Fibroblast of the aortic adventitia (primary cell): Measurements from ENCODE around the gene PKNOX1. TPM values are rescaled to one million over a fixed set of nuclear protein-coding genes. Genes with fewer than 3 reads are reported as not detected.
"Not testable (repeated sequence)": the region's sequence is repeated elsewhere in the genome, so short reads cannot be mapped to it uniquely, and the experiment has no call there.

Experiments used
- DNase-seq: peaks from one replicate; pipeline ENCODE4 v3.0.0-alpha.2; 2010; ENCODE audit warnings: low read depth
- H3K4me3 ChIP-seq: 2 replicates; pipeline ENCODE4 v1.5.1; 2011; ENCODE audit warnings: low read depth, mild to moderate bottlenecking, control low read depth, low read length, moderate library complexity
- total RNA-seq: library from RNA; depleted of rRNA; stranded (reverse); fragments of >200 nt; gene quantifications from 2 replicates; pipeline ENCODE4 v1.2.3, GENCODE V29; 2012; ENCODE audit warnings: low replicate concordance
- TF ChIP-seq, protein P1 (sequence below): IDR thresholded peaks from 2 replicates; pipeline ENCODE4 v1.5.1; 2011; ENCODE audit warnings: mild to moderate bottlenecking, low read length, control low read depth, inconsistent platforms; ENCODE audit not compliant: insufficient read depth

PKNOX1 gene
- total RNA-seq, 1 donor, result 12.7 TPM

DNA sequence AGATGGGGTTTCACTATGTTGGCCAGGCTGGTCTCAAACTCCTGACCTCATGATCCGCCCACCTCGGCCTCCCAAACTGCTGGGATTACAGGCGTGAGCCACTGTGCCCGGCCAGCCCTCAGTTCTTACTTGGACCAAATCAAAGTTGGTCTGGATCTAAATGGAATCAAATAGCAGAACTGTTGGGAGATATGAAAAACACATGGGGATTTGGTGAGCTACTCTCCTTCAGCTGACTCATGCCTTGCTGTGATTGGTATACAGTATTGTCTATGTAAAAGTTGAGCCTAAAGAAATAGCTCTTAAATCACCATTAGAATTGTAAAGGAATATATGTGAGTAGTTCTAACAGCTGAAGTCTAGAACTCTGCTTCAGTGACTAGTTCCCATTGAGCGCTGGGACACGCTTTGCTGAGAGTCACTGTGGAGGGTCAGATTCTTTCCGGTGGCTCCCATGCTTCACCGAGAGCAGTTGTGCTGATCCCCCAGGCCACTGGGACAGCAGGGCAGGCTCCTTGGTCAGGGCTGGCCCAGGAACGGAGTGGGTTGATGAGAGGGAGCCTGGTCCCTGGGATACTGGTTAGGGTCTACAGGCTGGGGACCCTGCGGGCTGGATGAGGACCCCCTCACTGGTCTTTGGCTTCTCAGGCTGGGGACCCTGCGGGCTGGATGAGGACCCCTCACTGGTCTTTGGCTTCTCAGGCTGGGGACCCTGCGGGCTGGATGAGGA, 14.0 kb downstream of the PKNOX1 start:
- peak; percentile 67 for DNase-seq
- H3K4me3 ChIP-seq, result no peak overlapping the region

DNA sequence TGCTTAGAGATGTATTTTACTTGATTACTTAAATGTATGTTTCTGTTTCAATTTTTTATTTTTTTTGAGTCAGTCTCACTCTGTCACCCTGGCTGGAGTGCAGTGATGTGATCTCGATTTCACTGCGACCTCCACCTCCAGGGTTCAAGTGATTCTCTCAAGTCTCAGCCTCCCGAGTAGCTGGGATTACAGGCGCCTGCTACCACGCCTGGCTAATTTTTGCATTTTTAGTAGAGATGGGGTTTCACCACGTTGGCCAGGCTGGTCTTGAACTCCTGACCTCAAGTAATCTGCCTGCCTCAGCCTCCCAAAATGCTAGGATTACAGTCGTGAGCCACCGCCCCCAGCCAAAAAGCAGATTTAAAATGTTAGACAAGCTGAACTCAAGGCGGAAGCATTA, 15.0 kb downstream of the PKNOX1 start:
- not testable (repeated sequence) for DNase-seq, H3K4me3 ChIP-seq

More for the DNA sequence above, 14.0 kb downstream of the PKNOX1 start:
- TF ChIP-seq, protein P1, sequence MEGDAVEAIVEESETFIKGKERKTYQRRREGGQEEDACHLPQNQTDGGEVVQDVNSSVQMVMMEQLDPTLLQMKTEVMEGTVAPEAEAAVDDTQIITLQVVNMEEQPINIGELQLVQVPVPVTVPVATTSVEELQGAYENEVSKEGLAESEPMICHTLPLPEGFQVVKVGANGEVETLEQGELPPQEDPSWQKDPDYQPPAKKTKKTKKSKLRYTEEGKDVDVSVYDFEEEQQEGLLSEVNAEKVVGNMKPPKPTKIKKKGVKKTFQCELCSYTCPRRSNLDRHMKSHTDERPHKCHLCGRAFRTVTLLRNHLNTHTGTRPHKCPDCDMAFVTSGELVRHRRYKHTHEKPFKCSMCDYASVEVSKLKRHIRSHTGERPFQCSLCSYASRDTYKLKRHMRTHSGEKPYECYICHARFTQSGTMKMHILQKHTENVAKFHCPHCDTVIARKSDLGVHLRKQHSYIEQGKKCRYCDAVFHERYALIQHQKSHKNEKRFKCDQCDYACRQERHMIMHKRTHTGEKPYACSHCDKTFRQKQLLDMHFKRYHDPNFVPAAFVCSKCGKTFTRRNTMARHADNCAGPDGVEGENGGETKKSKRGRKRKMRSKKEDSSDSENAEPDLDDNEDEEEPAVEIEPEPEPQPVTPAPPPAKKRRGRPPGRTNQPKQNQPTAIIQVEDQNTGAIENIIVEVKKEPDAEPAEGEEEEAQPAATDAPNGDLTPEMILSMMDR, result no peak

DNA sequence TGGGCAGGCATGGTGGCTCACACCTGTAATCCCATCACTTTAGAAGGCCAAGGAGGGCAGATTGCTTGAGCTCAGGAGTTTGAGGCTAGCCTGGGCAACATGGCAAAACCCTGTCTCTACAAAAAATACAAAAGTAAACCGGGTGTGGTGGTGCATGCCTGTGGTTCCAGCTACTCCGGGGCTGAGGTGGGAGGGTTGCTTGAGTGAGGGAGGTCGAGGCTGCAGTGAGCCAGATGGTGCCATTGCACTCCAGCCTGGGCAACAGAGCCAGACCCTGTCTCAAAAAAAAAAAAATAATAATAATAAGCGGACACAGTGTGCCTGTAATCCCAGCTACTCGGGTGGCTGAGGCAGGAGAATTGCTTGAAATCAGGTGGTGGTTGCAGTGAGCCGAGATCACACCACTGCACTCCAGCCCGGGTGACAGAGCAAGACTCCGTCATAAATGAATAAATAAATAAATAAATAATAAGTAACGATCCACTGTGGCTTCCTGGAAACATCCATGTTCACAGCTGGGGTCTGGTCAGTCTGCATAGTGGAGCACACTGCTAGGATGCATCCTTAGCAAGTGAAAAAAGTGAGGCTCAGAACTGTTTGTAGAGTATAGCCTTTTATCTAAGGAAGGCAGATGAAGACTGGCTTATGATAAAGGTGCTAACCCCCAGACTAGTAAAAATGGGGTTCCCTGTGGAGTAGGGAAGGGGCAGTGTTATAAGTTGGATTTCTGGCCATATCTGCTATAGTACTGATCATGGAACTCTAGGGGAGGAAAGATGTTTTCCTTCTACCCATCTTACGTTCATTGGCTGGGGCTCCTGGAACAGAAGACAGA, 15.7 kb downstream of the PKNOX1 start:
- H3K4me3 ChIP-seq, result no peak overlapping the region
- no peak for DNase-seq
- TF ChIP-seq, protein P1, result no peak

DNA sequence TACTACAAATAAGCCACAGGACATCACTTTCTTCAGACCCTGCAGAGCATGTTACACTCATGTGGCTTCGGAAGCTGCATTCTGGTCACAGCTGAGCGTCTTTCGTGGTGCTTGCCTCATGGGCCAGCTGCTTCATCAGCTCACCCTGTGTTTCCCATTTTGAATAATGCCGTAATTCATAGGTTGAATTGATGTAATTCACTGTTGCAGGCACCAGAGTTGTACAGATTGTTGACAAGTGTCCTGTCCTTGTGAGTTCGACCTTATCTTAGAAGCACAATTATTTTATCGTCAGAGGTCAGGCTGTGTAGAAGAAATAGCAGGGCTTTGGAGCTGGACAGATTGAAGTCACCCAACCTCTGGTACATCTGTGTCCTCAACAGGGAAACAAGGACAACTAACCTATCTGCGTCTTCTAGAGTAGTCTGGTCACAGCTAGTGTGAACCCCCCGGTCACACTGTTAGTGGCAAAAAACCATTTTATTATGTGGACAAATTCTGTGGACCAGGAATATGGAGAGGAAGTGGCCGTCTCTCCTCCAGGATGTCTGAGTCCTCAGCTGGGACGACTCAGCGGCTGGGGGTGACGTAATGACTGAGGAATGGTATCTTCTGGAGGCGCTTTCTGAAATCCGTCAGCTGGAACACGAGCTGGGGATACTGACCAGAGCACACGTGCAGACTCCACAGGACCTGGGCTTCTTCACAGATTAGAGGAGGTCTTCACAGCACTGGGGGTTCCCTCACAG, 17.8 kb downstream of the PKNOX1 start:
- TF ChIP-seq, protein P1, result no peak
- H3K4me3 ChIP-seq, result no peak overlapping the region
- DNase-seq, result peak; percentile 90

DNA sequence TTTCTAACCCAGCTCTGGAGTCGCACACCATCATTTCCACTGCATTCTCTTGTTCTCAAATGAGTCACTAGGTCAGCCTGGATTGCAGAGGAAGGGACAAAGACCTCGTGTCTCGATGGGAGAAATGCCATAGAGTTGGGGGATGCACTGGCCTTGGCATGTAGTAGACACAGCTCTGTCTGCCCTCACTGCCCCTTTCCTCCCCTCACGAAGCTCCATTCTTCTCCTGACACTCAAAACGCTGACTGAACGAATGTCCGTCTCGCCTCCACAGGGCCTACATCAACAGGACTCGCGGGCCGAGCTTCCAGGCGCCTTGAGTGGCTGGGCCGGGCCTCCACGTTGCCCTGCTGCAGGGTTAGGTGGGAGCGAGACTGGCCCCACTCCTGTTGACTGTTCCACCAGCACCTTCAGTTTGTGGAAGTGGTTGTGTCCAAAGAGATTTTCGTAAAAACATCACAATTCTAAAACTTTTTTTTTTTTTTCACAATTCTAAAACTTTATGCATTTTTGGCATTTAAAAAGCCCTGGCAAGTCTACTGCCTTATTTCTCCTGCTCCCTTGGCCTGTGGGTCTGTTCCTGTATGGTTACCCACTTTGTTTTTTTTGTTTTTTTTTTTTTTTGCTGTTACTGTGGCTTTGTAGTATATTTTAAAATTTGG, 18.8 kb downstream of the PKNOX1 start:
- TF ChIP-seq, protein P1, result no peak
- no peak overlapping the region for H3K4me3 ChIP-seq
- no peak for DNase-seq

DNA sequence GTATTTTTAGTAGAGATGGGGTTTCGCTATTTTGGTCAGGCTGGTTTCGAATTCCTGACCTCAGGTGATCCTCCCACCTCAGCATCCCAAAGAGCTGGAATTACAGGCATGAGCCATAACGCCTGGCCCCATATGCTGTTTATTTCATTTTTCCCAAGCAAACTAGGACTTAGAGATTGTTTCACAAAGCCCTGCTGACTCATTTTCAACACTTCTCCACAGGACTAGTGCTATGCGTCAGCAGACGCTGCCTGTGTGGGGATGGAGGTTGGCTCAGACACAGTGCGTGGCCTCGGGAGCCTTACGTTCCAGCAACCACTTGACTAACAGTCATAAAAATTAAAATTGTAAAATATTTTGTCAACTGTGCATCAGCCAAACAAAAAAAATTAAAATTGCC, 22.7 kb downstream of the PKNOX1 start:
- peak; percentile 96 for DNase-seq
- TF ChIP-seq, protein P1, result no peak

DNA sequence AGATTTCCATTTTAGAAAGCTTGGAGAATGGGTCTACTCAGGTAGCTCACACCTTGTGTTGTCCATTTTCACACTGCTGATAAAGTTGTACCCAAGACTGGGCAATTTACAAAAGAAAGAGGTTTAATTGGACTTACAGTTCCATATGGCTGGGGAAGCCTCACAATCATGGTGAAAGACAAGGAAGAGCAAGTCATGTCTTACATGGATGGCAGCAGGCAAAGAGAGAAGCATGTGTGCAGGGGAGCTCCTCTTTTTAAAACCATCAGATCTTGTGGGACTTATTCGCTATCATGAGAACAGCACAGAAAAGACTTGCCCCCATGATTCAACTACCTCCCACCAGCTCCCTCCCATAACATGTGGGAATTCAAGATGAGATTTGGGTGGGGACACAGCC, 23.6 kb downstream of the PKNOX1 start:
- not testable (repeated sequence) for DNase-seq, H3K4me3 ChIP-seq

More for the DNA sequence above, 22.7 kb downstream of the PKNOX1 start:
- H3K4me3 ChIP-seq, result peak overlapping the region; percentile 13

DNA sequence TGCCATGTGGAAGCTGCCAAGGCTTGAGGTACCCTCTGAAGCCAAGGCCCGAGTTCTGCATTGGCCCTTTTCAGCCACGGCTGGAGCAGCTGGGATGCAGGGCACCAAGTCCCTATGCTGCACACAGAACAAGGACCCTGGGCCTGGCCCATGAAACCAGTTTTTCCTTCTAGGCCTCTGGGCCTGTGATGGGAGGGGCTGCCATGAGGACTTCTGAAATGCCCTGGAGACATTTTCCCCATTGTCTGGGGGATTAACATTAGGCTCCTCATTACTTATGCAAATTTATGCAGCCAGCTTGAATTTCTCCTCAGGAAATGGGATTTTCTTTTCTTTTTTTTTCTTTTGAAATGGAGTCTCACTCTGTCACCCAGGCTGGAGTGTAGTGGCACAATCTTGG, 24.8 kb downstream of the PKNOX1 start:
- not testable (repeated sequence) for H3K4me3 ChIP-seq, DNase-seq

DNA sequence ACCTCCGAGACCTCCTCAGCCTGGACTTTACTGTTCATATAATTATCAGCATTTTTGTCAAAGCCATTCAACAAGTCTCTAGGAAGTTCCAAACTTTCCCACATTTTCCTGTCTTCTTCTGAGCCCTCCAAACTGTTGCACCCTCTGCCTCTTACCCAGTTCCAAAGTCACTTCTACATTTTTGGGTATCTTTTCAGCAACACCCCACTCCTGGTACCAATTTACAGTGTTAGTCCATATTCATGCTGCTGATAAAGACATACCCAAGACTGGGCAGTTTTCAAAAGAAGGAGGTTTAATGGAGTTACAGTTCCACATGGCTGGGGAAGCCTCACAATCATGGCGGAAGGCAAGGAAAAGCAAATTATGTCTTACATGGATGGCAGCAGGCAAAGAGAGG, 25.7 kb downstream of the PKNOX1 start:
- H3K4me3 ChIP-seq, DNase-seq: not testable (repeated sequence)
